DMS53 (cell line): Measurements from ENCODE around the gene GALNT16.
"Not testable (repeated sequence)": the region's sequence is repeated elsewhere in the genome, so short reads cannot be mapped to it uniquely, and the experiment has no call there.

Experiments
- DNase-seq: peaks from one replicate; lab custom pipeline; 2025; lab: John Stamatoyannopoulos, UW

Gene GALNT16

DNA sequence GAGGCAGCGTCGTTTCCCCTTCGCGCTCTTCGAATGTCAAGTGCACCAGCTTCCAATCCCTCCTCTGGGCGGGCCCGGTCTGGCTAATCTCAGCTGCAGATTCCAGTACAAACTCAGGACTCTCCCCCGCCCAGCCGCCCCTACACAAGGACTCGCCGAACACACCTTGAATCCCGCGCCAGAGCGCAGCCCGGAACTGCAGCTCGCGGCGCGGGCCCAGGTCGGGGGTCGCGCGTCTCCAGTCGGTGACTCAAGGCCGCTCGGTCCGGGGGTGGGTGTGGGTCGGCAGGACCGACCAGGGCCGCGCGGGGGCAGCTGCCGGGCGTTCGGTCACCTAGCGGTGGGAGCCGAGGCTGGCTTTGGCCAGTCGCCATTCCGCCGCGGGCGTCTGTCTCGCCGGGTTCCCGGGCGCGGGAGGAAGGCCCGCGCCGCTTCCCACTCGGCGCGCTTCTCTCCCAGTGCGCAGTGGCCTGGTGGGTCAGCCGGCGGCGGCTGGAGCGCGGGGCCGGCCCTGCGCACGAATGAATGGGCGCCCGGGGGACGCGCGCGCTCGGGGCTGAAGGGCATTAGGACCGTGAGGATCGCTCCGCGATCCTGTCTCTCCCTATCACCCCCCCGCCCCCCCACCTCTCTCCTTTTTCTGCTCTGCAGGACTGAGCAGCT, at the start of gene GALNT16:
GALNT16 (plus strand) TSS at position 632 of the 663 bp plus-strand sequence. CDS start 133 bp downstream, outside the sequence.
- peak; percentile 51 for DNase-seq

- peak; percentile 10 for DNase-seq
These were observed 45.6 kb upstream of the GALNT16 start for GRCh38 chr14:69214393-69214792.

DNA sequence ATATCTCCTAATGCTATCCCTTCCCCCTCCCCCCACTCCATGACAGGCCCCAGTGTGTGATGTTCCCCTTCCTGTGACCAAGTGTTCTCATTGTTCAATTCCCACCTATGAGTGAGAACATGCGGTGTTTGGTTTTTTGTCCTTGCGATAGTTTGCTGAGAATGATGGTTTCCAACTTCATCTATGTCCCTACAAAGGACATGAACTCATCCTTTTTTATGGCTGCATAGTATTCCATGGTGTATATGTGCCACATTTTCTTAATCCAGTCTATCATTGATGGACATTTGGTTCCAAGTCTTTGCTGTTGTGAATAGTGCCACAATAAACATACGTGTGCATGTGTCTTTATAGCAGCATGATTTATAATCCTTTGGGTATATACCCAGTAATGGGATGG, 42.3 kb upstream of the GALNT16 start:
- DNase-seq = not testable (repeated sequence)

- DNase-seq = no peak
These were observed 35.0 kb upstream of the GALNT16 start for GRCh38 chr14:69224946-69225345.

GRCh38 chr14:69226178-69226577, 33.8 kb upstream of the GALNT16 start:
- no peak for DNase-seq

DNA sequence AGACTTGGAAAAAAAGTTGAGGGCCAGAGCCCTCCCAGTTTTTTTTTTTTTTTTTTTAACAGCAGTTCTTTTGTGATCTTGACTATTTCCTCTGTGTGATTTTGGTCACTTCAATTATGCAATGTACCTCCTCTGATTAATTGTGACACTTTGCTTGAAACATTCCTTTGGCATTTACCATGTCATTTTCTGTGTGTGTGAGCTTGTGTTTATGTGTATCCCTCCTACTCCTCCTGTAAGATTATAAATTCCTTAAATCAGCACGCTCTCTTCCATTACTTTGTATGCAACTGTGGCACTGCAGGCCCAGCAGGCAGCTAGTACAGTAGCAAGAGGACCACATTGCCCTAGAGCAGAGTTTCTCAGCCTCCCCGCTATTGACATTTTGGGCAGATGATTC, 33.2 kb upstream of the GALNT16 start:
- no peak for DNase-seq

DNA sequence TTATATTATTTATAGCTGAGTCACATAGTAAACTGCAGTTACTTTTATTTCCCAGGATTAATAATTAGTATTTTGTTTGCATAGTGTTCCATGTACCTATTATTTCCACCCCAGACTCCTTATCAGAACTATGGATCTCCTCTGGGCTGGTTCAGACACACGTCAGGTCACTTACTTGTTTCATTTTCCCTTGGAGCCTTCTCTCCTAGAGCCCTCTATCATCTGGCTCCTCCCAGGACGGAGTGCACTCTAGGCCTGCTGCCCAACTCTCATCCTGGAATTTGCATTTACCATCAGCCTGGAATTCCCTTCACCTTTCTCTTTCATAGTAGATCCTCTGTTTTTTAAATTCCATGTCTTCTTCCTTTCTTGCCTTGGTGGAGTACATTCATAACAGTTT, 28.5 kb upstream of the GALNT16 start:
- no peak for DNase-seq

GRCh38 chr14:69232388-69232787, 27.6 kb upstream of the GALNT16 start:
- DNase-seq = no peak

DNA sequence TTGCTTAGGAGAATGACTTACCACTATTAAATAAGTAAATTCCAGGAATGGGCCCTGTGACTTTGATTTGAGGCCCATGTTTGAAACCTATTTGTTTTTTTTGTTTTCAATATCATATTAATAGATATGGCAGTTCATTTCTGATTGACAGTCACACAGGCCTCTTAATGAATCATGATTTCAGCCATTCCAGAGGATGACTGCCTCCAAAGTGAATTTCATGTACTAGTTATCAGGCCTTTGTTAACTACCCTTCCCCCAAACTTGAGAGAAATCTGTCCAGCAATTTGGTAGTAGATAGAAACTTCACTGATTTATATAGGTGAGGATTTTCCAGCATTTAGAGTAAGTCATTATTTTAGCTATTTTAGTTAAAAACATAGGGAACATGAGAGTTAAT, 25.9 kb upstream of the GALNT16 start:
- DNase-seq = no peak

DNA sequence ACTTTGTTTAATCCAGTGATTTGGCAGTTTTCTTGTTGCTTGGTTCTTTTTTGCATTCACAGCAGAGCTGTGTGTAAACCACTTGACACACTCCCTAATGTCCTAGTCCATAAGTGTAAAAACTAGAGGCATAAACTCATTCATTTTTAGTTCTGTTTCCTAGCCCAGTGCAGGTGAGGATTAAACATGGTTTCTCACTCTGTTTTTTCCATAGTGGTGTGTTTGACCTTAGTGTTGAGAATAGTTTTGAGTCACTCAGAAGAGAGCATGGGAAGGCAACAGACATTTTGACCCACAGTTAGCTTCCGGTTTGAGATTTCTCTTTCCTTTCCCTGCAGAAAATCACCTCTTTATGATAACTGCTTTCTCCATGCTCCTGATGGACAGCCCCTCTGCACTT, 24.2 kb upstream of the GALNT16 start:
- DNase-seq = no peak

- DNase-seq = no peak
These were observed 22.8 kb upstream of the GALNT16 start for GRCh38 chr14:69237142-69237541.

- no peak for DNase-seq
These were observed 22.4 kb upstream of the GALNT16 start for GRCh38 chr14:69237584-69237983.

DNA sequence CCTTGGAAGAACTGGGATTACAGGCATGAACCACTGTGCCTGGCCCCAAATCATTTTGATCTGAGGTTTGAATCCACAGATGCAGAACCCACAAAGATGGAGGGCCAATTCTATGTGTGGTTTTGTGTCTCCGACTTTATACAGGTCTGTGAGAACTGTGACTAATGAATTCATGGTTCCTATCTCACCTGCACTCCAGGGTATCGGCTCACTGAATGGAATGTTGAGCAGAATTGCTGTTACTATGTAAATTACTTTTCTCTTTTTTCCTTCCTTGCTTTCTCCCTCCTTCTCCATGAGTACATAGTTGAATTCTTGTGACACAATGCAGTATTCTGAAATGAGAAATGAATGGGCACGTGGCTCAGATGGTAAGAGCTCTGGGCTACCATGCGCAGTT, 21.1 kb upstream of the GALNT16 start:
- no peak for DNase-seq

- DNase-seq = no peak
These were observed 19.3 kb upstream of the GALNT16 start for GRCh38 chr14:69240527-69241173.

GRCh38 chr14:69241577-69241976, 18.4 kb upstream of the GALNT16 start:
- DNase-seq = no peak

GRCh38 chr14:69242311-69243224, 17.4 kb upstream of the GALNT16 start:
- peak; percentile 69 for DNase-seq

DNA sequence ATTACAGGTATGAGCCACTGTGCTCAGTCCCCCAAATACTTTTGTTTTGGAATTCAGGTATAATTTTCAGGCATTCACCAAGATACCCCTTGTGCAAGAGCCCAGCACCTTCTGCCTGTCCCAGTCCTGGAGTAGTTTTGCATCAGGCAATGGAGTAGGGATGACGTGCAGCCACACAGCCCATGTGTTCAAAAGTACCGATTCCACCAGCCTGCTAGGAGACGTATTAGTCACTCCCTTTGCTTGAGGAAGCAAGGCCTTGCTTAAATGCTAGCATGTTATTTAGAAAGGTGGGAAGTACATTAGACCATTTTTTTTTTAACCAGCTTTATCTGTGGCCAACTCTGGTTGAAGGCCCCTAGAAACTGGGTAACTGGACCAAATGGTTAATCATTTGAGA, 15.0 kb upstream of the GALNT16 start:
- DNase-seq = no peak

DNA sequence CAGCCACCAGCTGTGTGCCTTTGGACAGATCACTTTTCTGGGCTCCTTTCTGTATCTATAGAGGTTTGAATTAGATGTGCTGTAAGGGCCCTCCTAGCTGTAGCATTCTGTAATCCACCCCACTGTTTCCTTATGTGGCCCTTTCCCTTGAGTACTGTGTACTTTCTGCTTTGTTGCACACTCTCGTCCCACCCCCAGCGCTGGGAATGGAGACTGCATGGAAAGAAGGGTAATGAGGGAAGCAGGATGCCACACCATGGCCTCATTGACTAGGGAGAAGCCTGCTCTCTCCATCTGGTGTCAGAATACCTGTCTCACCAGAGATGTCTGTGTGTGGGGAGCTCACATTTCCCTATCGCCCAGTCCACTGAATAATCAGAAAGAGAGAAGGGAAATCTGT, 13.6 kb upstream of the GALNT16 start:
- DNase-seq = peak; percentile 20

DNA sequence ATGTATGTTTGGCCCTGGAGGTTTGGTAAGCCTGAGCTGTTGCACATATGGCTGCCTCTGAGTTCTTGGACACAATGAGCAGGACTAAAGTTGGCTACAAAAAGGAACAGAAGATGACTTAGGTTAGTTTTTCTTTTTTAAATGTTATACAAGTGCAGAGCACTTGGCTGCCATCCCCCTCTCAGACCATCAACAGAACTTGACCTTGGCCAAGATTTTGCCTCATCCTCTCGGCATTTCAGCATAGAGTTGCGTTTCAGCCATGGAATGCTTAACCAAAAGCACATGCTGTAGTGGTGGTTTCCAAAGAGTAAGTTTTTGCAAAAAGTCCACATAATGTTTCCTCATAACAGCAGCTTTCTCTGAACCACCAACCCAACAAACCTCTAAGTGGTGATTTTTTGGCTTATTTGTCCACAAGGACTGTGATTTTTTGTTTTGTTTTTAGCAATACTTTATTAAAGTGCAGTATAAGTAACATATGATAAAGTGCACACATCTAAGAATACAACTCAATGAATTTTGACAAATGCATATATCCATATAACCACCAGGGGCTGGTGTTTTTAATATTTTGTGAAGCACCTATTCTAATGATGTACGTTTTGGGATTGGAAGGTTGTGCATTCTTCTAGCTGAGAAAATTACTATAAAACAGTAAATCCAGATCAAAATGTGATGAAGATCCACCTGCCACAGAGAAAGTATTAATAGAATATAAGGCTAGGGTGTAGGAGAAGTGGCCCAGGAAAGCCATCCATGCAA, 12.1 kb upstream of the GALNT16 start:
- peak; percentile 7 for DNase-seq

- DNase-seq = no peak
These were observed 10.4 kb upstream of the GALNT16 start for GRCh38 chr14:69249603-69250002.

GRCh38 chr14:69252851-69253250, 7.1 kb upstream of the GALNT16 start:
- no peak for DNase-seq

DNA sequence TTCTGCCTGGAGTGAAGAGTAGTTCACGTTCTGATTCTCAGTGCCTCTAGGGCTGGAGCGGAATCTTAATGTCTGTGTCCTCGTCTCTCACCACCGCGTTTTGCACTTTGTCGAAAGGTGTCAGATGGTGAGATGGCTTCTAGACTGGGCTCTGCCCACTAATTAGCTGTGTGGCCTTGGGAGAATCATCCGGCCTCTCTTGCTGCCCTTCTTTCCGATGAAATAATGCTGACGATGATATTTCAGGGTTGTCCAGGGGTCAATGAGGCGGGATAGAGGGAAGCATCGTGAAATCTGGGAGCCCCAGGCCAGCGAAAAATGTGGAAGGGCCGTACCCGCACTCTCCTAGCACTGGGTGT, 811 bp upstream of the GALNT16 start:
- no peak for DNase-seq
